Ectodermal cell (in vitro differentiated cells): ENCODE measurements around the gene PLCZ1.

Source experiments
- H3K27ac ChIP-seq: 2 replicates; pipeline ENCODE4 v1.7.0; 2013; ENCODE audit warnings: mild to moderate bottlenecking, low read depth, low read length; ENCODE audit not compliant: insufficient read depth, poor library complexity, severe bottlenecking
- H3K27me3 ChIP-seq: 2 replicates; pipeline ENCODE4 v1.7.0; 2013; ENCODE audit warnings: mild to moderate bottlenecking, low read length; ENCODE audit not compliant: insufficient read depth, control insufficient read depth, poor library complexity, severe bottlenecking
- H3K36me3 ChIP-seq: one replicate; pipeline ENCODE4 v1.7.0; 2013; ENCODE audit warnings: low read length; ENCODE audit not compliant: control insufficient read depth, insufficient read depth
- H3K4me1 ChIP-seq: one replicate; pipeline ENCODE4 v1.7.0; 2013; ENCODE audit warnings: low read length; ENCODE audit not compliant: control insufficient read depth, insufficient read depth
- H3K4me3 ChIP-seq: 2 replicates; pipeline ENCODE4 v1.7.0; 2013; ENCODE audit warnings: low read depth, low read length, control low read depth; ENCODE audit not compliant: insufficient read depth
- H3K9me3 ChIP-seq: 2 replicates; pipeline ENCODE4 v1.7.0; 2013; ENCODE audit warnings: mild to moderate bottlenecking, low read length, moderate library complexity; ENCODE audit not compliant: control insufficient read depth
- WGBS, 2 experiments: methylation state at CpG; one replicate each; pipeline ENCODE4 v1.1.7; 2013; ENCODE audit warnings: missing lambda C conversion rate in 2 of 2; 5-methylcytosine and 5-hydroxymethylcytosine counted together

Gene PLCZ1

GRCh38 chr12:18640321-18640955, 97.4 kb downstream of the PLCZ1 start:
- 96 to 98% methylated on average over 3 to 4 of the region's 4 CpGs for WGBS, 2 experiments

GRCh38 chr12:18634382-18634781, 103.4 kb downstream of the PLCZ1 start:
- Histone ChIP-seq H3K36me3 (no peaks in the 10 kb centered on the region), H3K9me3 (no peaks in the 10 kb centered on the region), H3K27me3 (no peaks in the 10 kb centered on the region), H3K4me1 (no peaks in the 10 kb centered on the region), H3K27ac (no peak overlapping the region), H3K4me3 (no peak overlapping the region)
- WGBS, 2 experiments, result 76 to 77% methylated on average over 3 to 4 of the region's 4 CpGs

More at GRCh38 chr12:18640321-18640955, 97.4 kb downstream of the PLCZ1 start:
- Histone ChIP-seq H3K9me3 (no peaks in the 10 kb centered on the region), H3K4me1 (no peaks in the 10 kb centered on the region), H3K4me3 (no peak overlapping the region), H3K27me3 (no peaks in the 10 kb centered on the region), H3K27ac (no peak overlapping the region), H3K36me3 (no peaks in the 10 kb centered on the region)
